Measurements from ENCODE around the gene TTYH3. TPM values are rescaled to one million over a fixed set of nuclear protein-coding genes. Genes with fewer than 3 reads are reported as not detected.

TTYH3 gene
- total and polyA plus RNA-seq, 2 of the 13 experiments (the other 11 are each of a cell fraction or from before 2014, with no cell fraction given) = 26.3 to 50.0 TPM

GRCh38 chr7:2666588-2667250 is 34.9 kb downstream of the TTYH3 start:
- TF ChIP-seq ZNF543 (CRISPR knock-in tag; IDR thresholded peaks at IDR 0.05) = 0 out of 2 replicates have a peak, but pooled peaks have one; percentile 65
- TF ChIP-seq, protein P1, sequence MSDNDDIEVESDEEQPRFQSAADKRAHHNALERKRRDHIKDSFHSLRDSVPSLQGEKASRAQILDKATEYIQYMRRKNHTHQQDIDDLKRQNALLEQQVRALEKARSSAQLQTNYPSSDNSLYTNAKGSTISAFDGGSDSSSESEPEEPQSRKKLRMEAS (IDR thresholded peaks at IDR 0.05) = 0 out of 2 replicates have a peak, but pooled peaks have one; percentile 3
- no peak for TF ChIP-seq NCOR1 (IDR thresholded peaks at IDR 0.05; ENCODE audit: borderline replicate concordance, low read length)
- TF ChIP-seq POLR2AphosphoS2 (IDR thresholded peaks at IDR 0.05; ENCODE audit: low read depth, low read length) = peak; percentile 46; the same call in 1 of the 2 replicates
- ATAC-seq = no peak; the same call in 2 of the 3 replicates
- intact Hi-C loops (cut with micrococcal nuclease; ENCODE audit: unreplicated experiment) (loop anchor here (5.0 kb wide), 1 partner anchor 99 kb away; no protein-coding TSS in a partner anchor), in situ Hi-C loops (cut with HindIII; ENCODE audit: extremely low pct_ligation_motif_present, low pct_unique_long_range_greater_than_20kb) (loop anchor here (5.0 kb wide), 2 partner anchors 41 to 99 kb away; no protein-coding TSS in a partner anchor)
- H2AFZ ChIP-seq (ENCODE audit: low read length) = no peak overlapping the region
- no peak overlapping the region for H3K4me3 ChIP-seq (replicated peaks in 1 of 3; ENCODE audit: insufficient read depth in 1 of 3, low read depth in 2 of 3, low read length in 3 of 3)
- FAIRE-seq = no peak
- no TSS peak for BruUV-seq (replicated peaks)
- H3K27me3 ChIP-seq (ENCODE audit: control insufficient read depth in 1 of 2, insufficient read depth in 2 of 2, low read length in 2 of 2) = peaks cover 3 to 23% of the 10 kb centered on the region in 2 experiments; a peak in 4 of 5 replicates
- peaks cover 53% of the 10 kb centered on the region for H3K4me1 ChIP-seq (ENCODE audit: insufficient read depth, low read length)
- POLR2A ChIA-PET = interaction anchor here (0.6 kb wide), 1 partner anchor 149 kb away, joined by 3 read pairs; no protein-coding TSS in a partner anchor
- no peak overlapping the region for H3K9ac ChIP-seq (ENCODE audit: insufficient read depth, low read depth, low read length)
- no peak overlapping the region for H3K27ac ChIP-seq (ENCODE audit: extremely low read length, insufficient read depth, low read length)
- CTCF ChIA-PET (ENCODE audit: low intra/inter-chr PET ratio, low total read pairs) = no interaction called here
- no peaks in the 10 kb centered on the region for H4K20me1 ChIP-seq (ENCODE audit: insufficient read depth, low read length)
- H3K4me2 ChIP-seq (ENCODE audit: low read depth, low read length) = peak overlapping the region; percentile 27; the same call in 1 of the 2 replicates
- no peaks in the 10 kb centered on the region for H3K9me3 ChIP-seq (ENCODE audit: low read length)
- 17% methylated on average over 16 of the region's 18 CpGs for WGBS (ENCODE audit: low lambda C conversion rate)
- peaks cover 0 to 2% of the 10 kb centered on the region in 2 experiments; a peak in 1 of 5 replicates for H3K36me3 ChIP-seq (replicated peaks in 1 of 2; ENCODE audit: control insufficient read depth in 1 of 2, insufficient read depth in 2 of 2, low read length in 2 of 2)
- DNase-seq (ENCODE audit: low spot score) = no peak
- H3K79me2 ChIP-seq (ENCODE audit: insufficient read depth, low read length) = no peaks in the 10 kb centered on the region

DNA sequence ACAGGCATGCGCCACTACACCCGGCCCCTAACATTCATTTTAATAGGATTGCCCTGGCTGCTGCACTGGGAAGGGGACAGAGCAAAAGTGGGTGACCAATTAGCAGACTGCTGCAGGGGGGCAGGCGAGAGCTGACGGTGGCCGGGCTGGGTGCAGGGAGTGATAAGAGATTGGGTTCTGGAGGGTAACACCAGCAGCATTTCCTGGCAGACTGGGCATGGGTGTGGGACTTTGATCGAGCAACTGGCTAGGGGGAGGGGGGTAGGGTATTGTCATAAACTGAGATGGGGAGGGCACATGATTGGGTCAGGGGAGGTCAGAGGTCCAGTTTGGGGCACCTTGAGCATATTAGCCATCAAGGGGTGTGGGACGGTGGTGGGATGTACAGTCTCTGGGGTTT is 36.1 kb downstream of the TTYH3 start:
- Histone ChIP-seq H3K79me2 (ENCODE audit: insufficient read depth, low read length) (no peaks in the 10 kb centered on the region), H3K4me3 (replicated peaks in 1 of 3; ENCODE audit: insufficient read depth in 1 of 3, low read depth in 2 of 3, low read length in 3 of 3) (no peak overlapping the region; a peak in 1 of 6 replicates), H3K27me3 (ENCODE audit: control insufficient read depth in 1 of 2, insufficient read depth in 2 of 2, low read length in 2 of 2) (peaks cover 3 to 23% of the 10 kb centered on the region in 2 experiments; a peak in 4 of 5 replicates), H3K4me2 (ENCODE audit: low read depth, low read length) (no peak overlapping the region), H3K9me3 (ENCODE audit: low read length) (no peaks in the 10 kb centered on the region), H3K27ac (ENCODE audit: extremely low read length, insufficient read depth, low read length) (no peak overlapping the region), H2AFZ (ENCODE audit: low read length) (no peak overlapping the region), H3K4me1 (ENCODE audit: insufficient read depth, low read length) (peaks cover 48% of the 10 kb centered on the region), H3K9ac (ENCODE audit: insufficient read depth, low read depth, low read length) (no peak overlapping the region), H4K20me1 (ENCODE audit: insufficient read depth, low read length) (no peaks in the 10 kb centered on the region), H3K36me3 (replicated peaks in 1 of 2; ENCODE audit: control insufficient read depth in 1 of 2, insufficient read depth in 2 of 2, low read length in 2 of 2) (no peaks in the 10 kb centered on the region)
- ATAC-seq (no peak), DNase-seq (ENCODE audit: low spot score) (no peak), FAIRE-seq (no peak)
- intact Hi-C loops (cut with micrococcal nuclease; ENCODE audit: unreplicated experiment) = loop anchor here (5.0 kb wide), 1 partner anchor 101 kb away; no protein-coding TSS in a partner anchor
- POLR2A ChIA-PET = interaction anchor here (0.8 kb wide), 1 partner anchor 45 kb away, joined by 3 read pairs; no protein-coding TSS in a partner anchor
- no peak for TF ChIP-seq ZNF460 (CRISPR knock-in tag; IDR thresholded peaks at IDR 0.05; ENCODE audit: borderline replicate concordance)
- TF ChIP-seq NR2F1 (CRISPR knock-in tag; IDR thresholded peaks at IDR 0.05) = peak in 1 of 2 experiments; percentile 17; a peak in 1 of 4 replicates
- TF ChIP-seq NFATC3 (CRISPR knock-in tag; IDR thresholded peaks at IDR 0.05) = no peak
- no TSS peak for BruUV-seq (replicated peaks)
- CTCF ChIA-PET (ENCODE audit: low intra/inter-chr PET ratio, low total read pairs) = no interaction called here
- 20% methylated on average over 7 of the region's 7 CpGs for WGBS (ENCODE audit: low lambda C conversion rate)
- in situ Hi-C loops (cut with HindIII; ENCODE audit: extremely low pct_ligation_motif_present, low pct_unique_long_range_greater_than_20kb) = loop anchor here (5.0 kb wide), 2 partner anchors 39 to 101 kb away; no protein-coding TSS in a partner anchor

Measured in HepG2 (cell line).